Activated CD4-positive, alpha-beta T cell treated with anti-CD3 and anti-CD28 coated beads for 36 hours (primary cell): Measurements from ENCODE around the gene ANKRD29. TPM values are rescaled to one million over a fixed set of nuclear protein-coding genes. Genes with fewer than 3 reads are reported as not detected.

Experiments
- ATAC-seq: fragments of 200-7000 bp; cut with Tn5 transposase; one replicate; pipeline ENCODE4 v1.10.0; 2021; ENCODE audit warnings: mild to moderate bottlenecking, moderate library complexity
- CTCF ChIA-PET: fragments of 350-600 bp; sonication (Branson Sonifier 250); formaldehyde crosslinking; loops from one replicate; lab custom pipeline; 2021; ENCODE audit warnings: antibody characterized with exemption; lab: Charles Lee
- POLR2A ChIA-PET: fragments of 350-600 bp; sonication (Branson Sonifier 250); formaldehyde crosslinking; loops from one replicate; lab custom pipeline; 2021; ENCODE audit warnings: antibody characterized with exemption, inconsistent platforms; lab: Charles Lee
- DNase-seq: peaks from one replicate; pipeline ENCODE4 v3.0.0-alpha.2; 2020
- H3K27ac Mint-ChIP-seq: one replicate; pipeline ENCODE4 v1.8.0; 2021; ENCODE audit warnings: mixed read lengths
- H3K27me3 Mint-ChIP-seq: one replicate; pipeline ENCODE4 v1.8.0; 2021; ENCODE audit warnings: mixed read lengths
- H3K36me3 Mint-ChIP-seq: one replicate; pipeline ENCODE4 v1.8.0; 2021; ENCODE audit warnings: low read depth, mixed read lengths
- H3K4me1 Mint-ChIP-seq: one replicate; pipeline ENCODE4 v1.8.0; 2021; ENCODE audit warnings: mixed read lengths
- H3K4me3 Mint-ChIP-seq: one replicate; pipeline ENCODE4 v1.8.0; 2021; ENCODE audit warnings: mild to moderate bottlenecking, moderate library complexity, mixed read lengths
- H3K9me3 Mint-ChIP-seq: one replicate; pipeline ENCODE4 v1.8.0; 2021; ENCODE audit warnings: low read depth, mixed read lengths
- intact Hi-C, 2 experiments: fragments of 100-400 bp; cut with DNase I in 1 of 2; cut with micrococcal nuclease in 1 of 2; formaldehyde crosslinking; loops; one replicate each; pipeline versions ENCODE4 v1.14.2 to v1.15.1; 2022 to 2024; cut with DNase I, micrococcal nuclease
- total RNA-seq, 2 experiments: library from RNA; stranded (reverse); gene quantifications; one replicate each; pipeline ENCODE4 v1.2.3, GENCODE V29; 2021

Gene ANKRD29
- total RNA-seq, 2 experiments from 2014 or later, result 0.21 TPM

DNA sequence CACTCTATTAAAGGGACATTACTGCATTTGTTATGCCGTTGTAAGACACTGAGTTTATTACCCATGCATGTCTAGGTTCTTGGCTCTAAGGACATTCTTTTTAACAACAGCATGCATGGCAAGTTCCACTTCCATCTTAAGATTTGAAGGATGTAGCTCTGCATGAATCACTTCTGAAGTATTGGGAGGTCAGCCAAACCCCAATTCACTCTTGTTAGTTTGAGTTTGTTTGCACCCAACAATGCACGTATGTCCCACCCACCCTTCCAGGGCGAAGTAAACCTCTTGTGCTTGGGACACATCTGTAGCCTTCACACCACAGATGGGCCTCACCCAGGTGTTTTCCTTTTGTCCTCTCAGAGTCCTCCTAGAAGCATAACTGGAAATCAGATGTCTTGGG is 21.0 kb upstream of the ANKRD29 start:
- peaks cover under 1% of the 10 kb centered on the region for H3K4me1 Mint-ChIP-seq
- intact Hi-C loops, result no loop called here
- H3K27ac Mint-ChIP-seq, result no peak overlapping the region
- no peaks in the 10 kb centered on the region for H3K9me3 Mint-ChIP-seq
- ChIA-PET CTCF (interaction anchor here (0.8 kb wide), 1 partner anchor 11 kb away, joined by 3 read pairs; no protein-coding TSS in a partner anchor), POLR2A (no interaction called here)
- ATAC-seq (no peak), DNase-seq (no peak)
- peaks cover 44% of the 10 kb centered on the region for H3K27me3 Mint-ChIP-seq
- H3K36me3 Mint-ChIP-seq, result no peaks in the 10 kb centered on the region
- no peak overlapping the region for H3K4me3 Mint-ChIP-seq

- H3K9me3 Mint-ChIP-seq, result no peaks in the 10 kb centered on the region
- ATAC-seq (no peak), DNase-seq (no peak)
- no peak overlapping the region for H3K27ac Mint-ChIP-seq
- intact Hi-C loops, result no loop called here
- CTCF ChIA-PET, result no interaction called here
- peaks cover 43% of the 10 kb centered on the region for H3K27me3 Mint-ChIP-seq
- H3K36me3 Mint-ChIP-seq, result no peaks in the 10 kb centered on the region
- no peaks in the 10 kb centered on the region for H3K4me1 Mint-ChIP-seq
- no peak overlapping the region for H3K4me3 Mint-ChIP-seq
- POLR2A ChIA-PET, result no interaction called here
Measured at GRCh38 chr18:23683155-23683554, 20.4 kb upstream of the ANKRD29 start.

DNA sequence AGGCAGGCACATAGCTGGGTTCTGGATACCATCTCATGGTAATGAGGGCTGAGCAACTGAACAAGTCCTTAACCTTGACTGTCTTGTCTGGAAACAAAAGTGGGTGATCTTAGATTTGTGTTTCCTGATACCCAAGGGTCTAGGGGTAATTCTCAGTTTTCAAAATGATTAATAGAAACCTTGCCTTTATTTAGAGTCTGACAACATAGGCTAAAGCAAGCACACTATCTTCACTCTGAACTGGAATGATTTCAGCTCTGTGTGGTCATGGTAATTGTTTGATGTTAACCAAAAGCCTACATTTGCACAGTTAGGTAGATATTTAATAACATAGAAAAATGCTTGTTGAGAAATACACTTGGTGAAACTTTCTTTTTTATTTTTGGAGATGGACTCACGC is 19.8 kb upstream of the ANKRD29 start:
- no peaks in the 10 kb centered on the region for H3K9me3 Mint-ChIP-seq
- DNase-seq (no peak), ATAC-seq (no peak)
- no peak overlapping the region for H3K4me3 Mint-ChIP-seq
- ChIA-PET POLR2A (no interaction called here), CTCF (interaction anchor here (1.0 kb wide), 1 partner anchor 12 kb away, joined by 3 read pairs; no protein-coding TSS in a partner anchor)
- no peaks in the 10 kb centered on the region for H3K36me3 Mint-ChIP-seq
- H3K27me3 Mint-ChIP-seq, result peaks cover 37% of the 10 kb centered on the region
- intact Hi-C loops, result no loop called here
- no peak overlapping the region for H3K27ac Mint-ChIP-seq
- no peaks in the 10 kb centered on the region for H3K4me1 Mint-ChIP-seq

- ChIA-PET POLR2A (no interaction called here), CTCF (interaction anchor here (1.0 kb wide), 1 partner anchor 12 kb away, joined by 3 read pairs; no protein-coding TSS in a partner anchor)
- no peak overlapping the region for H3K4me3 Mint-ChIP-seq
- H3K27me3 Mint-ChIP-seq, result peaks cover 36% of the 10 kb centered on the region
- DNase-seq, result no peak
- intact Hi-C loops, result no loop called here
- H3K27ac Mint-ChIP-seq, result no peak overlapping the region
- ATAC-seq, result no peak
- no peaks in the 10 kb centered on the region for H3K36me3 Mint-ChIP-seq
- no peaks in the 10 kb centered on the region for H3K4me1 Mint-ChIP-seq
- no peaks in the 10 kb centered on the region for H3K9me3 Mint-ChIP-seq
Measured at GRCh38 chr18:23682045-23682444, 19.3 kb upstream of the ANKRD29 start.

GRCh38 chr18:23675896-23676295 is 13.2 kb upstream of the ANKRD29 start:
- Mint-ChIP-seq H3K27me3 (peaks cover 13% of the 10 kb centered on the region), H3K9me3 (no peaks in the 10 kb centered on the region), H3K4me3 (no peak overlapping the region), H3K36me3 (no peaks in the 10 kb centered on the region), H3K4me1 (peaks cover 14% of the 10 kb centered on the region), H3K27ac (no peak overlapping the region)
- ChIA-PET CTCF (no interaction called here), POLR2A (no interaction called here)
- no peak for ATAC-seq
- intact Hi-C loops, result loop anchor here in 1 of 2 experiments (2.0 kb wide), 1 partner anchor 173 kb away; the partner anchor contains the start of gene RMC1
- DNase-seq, result no peak

DNA sequence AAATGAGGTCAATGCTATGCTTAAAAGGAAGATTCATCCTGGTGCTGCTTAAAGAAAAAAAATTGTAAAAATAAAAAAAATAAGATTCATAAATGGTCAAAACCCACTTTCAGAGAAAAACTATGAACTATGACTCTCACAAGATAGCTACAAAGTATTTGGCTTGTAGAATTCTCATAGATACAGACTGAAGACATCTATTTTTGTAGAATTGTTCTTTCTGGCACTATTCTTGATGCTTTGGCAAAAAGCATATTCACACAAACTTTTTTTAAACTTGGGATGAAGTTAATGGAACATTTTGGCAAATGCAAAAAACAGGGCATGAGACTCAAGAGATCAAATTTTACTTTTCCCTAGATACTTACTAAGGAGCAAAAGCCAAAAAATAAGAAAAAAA is 12.5 kb upstream of the ANKRD29 start:
- ChIA-PET CTCF (no interaction called here), POLR2A (no interaction called here)
- no peaks in the 10 kb centered on the region for H3K36me3 Mint-ChIP-seq
- no peak overlapping the region for H3K4me3 Mint-ChIP-seq
- peaks cover 14% of the 10 kb centered on the region for H3K4me1 Mint-ChIP-seq
- intact Hi-C loops, result loop anchor here in 1 of 2 experiments (2.0 kb wide), 1 partner anchor 172 kb away; the partner anchor contains the start of gene RMC1
- no peak for DNase-seq
- no peak for ATAC-seq
- peaks cover 13% of the 10 kb centered on the region for H3K27me3 Mint-ChIP-seq
- no peak overlapping the region for H3K27ac Mint-ChIP-seq
- no peaks in the 10 kb centered on the region for H3K9me3 Mint-ChIP-seq

GRCh38 chr18:23673725-23674124 is 11.0 kb upstream of the ANKRD29 start:
- no peaks in the 10 kb centered on the region for H3K9me3 Mint-ChIP-seq
- POLR2A ChIA-PET, result no interaction called here
- peak overlapping the region; percentile 20 for H3K27ac Mint-ChIP-seq
- H3K4me1 Mint-ChIP-seq, result peaks cover 14% of the 10 kb centered on the region
- CTCF ChIA-PET, result interaction anchor here (0.5 to 1.7 kb wide), 2 partner anchors 11 to 29 kb away, joined by 4 to 5 read pairs; no protein-coding TSS in a partner anchor
- H3K36me3 Mint-ChIP-seq, result no peaks in the 10 kb centered on the region
- ATAC-seq (peak; percentile 97), DNase-seq (peak; percentile 20)
- H3K4me3 Mint-ChIP-seq, result no peak overlapping the region
- intact Hi-C loops, result loop anchor here in 1 of 2 experiments (2.0 kb wide), 1 partner anchor 171 kb away; the partner anchor contains the start of gene RMC1
- H3K27me3 Mint-ChIP-seq, result peaks cover 8% of the 10 kb centered on the region

DNA sequence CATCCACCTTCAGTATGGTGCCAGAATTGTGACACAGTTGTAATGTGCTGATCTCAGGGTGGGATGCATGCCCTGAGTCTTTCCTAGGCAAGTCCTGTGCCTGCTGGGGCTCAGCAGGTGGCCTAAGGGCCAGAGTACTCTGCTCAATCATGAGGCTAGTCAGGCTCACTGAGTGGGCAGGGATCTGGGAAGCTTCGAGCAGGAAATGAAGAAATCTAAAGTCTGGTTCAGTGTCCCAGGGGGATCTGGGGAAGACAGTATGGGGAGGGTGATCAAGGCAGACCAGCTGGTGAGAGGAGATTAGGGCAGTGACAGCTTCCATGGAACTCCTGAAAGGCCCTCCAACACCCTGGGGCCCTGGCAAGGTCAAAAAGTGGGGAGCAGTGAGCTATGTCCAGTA is 8.9 kb upstream of the ANKRD29 start:
- ATAC-seq, result no peak
- Mint-ChIP-seq H3K27me3 (peaks cover 4% of the 10 kb centered on the region), H3K27ac (no peak overlapping the region), H3K4me1 (peaks cover 14% of the 10 kb centered on the region), H3K9me3 (no peaks in the 10 kb centered on the region), H3K4me3 (no peak overlapping the region), H3K36me3 (no peaks in the 10 kb centered on the region)
- POLR2A ChIA-PET, result no interaction called here
- intact Hi-C loops, result no loop called here
- no peak for DNase-seq
- CTCF ChIA-PET, result interaction anchor here (0.7 kb wide), 1 partner anchor 486 kb away, joined by 3 read pairs; no protein-coding TSS in a partner anchor

DNA sequence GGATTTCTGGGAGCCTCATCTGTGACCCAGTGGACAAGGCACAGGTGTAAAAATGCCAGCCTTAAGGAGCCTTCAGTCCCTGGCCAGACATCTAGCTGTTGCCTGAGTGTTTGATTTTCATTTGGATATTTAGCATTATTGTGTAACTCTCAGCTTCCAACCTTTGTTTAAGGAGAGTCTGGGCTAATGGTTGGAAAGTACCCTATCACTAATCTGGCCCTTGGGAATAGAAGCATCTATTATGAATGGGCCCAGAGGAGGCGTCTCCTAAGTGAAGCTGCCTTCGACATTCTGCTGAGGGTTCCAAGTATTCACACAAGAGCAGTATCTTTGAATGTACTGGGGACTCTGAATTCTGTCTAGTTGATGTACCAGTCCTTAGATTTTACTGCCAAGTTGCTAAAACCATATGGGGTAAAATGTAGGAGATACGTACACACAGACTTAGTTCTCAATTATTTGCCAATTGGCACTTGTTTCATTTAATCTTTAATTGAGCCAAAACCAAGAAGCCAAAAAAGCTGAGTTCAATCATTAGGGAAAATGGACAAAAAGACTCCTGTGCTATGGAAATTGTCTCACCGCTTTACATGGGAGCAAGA is 7.2 kb upstream of the ANKRD29 start:
- no peaks in the 10 kb centered on the region for H3K9me3 Mint-ChIP-seq
- no peaks in the 10 kb centered on the region for H3K36me3 Mint-ChIP-seq
- ATAC-seq (no peak), DNase-seq (no peak)
- peaks cover 13% of the 10 kb centered on the region for H3K4me1 Mint-ChIP-seq
- no peak overlapping the region for H3K27ac Mint-ChIP-seq
- no peak overlapping the region for H3K4me3 Mint-ChIP-seq
- intact Hi-C loops, result no loop called here
- CTCF ChIA-PET, result interaction anchor here (0.8 to 1.2 kb wide), 3 partner anchors 12 to 245 kb away, joined by 3 to 4 read pairs (median 3); no protein-coding TSS in a partner anchor
- H3K27me3 Mint-ChIP-seq, result peaks cover 2% of the 10 kb centered on the region
- POLR2A ChIA-PET, result no interaction called here

DNA sequence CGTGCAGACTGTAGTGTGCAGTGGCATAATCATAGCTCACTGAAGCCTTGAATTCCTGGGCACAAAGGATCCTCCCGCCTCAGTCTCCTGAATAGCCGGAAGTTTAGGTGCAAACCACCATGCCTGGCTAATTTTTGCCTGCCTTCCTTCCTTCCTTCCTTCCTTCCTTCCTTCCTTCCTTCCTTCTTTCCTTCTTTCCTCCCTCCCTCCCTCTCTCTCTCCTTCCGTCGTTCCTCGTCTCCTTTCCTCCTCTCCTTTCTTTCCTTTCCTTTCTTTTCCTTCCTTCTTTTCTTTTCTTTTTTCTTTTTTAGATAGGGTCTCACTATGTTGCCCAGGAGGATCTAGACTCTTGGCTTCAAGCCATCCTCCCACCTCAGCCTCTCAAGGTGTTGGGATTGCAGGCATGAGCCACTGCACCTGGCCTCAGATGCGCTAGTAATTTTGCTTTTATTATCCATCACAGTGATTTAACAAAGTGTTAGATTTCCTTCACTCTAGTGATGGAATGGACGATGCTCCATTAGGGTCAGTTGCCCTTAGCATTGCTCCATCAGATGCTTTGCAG is 6.6 kb upstream of the ANKRD29 start:
- H3K27ac Mint-ChIP-seq, result no peak overlapping the region
- no peaks in the 10 kb centered on the region for H3K9me3 Mint-ChIP-seq
- intact Hi-C loops, result no loop called here
- DNase-seq (no peak), ATAC-seq (no peak)
- H3K4me3 Mint-ChIP-seq, result no peak overlapping the region
- CTCF ChIA-PET, result interaction anchor here (1.0 to 1.2 kb wide), 2 partner anchors 15 to 47 kb away, joined by 3 to 4 read pairs; no protein-coding TSS in a partner anchor
- H3K36me3 Mint-ChIP-seq, result no peaks in the 10 kb centered on the region
- POLR2A ChIA-PET, result no interaction called here
- H3K27me3 Mint-ChIP-seq, result peaks cover 2% of the 10 kb centered on the region
- H3K4me1 Mint-ChIP-seq, result peaks cover 11% of the 10 kb centered on the region

GRCh38 chr18:23668731-23669130 is 6.0 kb upstream of the ANKRD29 start:
- Mint-ChIP-seq H3K4me3 (no peak overlapping the region), H3K4me1 (peaks cover 7% of the 10 kb centered on the region), H3K27ac (no peak overlapping the region), H3K27me3 (peaks cover 2% of the 10 kb centered on the region), H3K36me3 (no peaks in the 10 kb centered on the region), H3K9me3 (no peaks in the 10 kb centered on the region)
- ChIA-PET POLR2A (no interaction called here), CTCF (interaction anchor here (1.0 kb wide), 1 partner anchor 46 kb away, joined by 3 read pairs; no protein-coding TSS in a partner anchor)
- ATAC-seq (no peak), DNase-seq (no peak)
- intact Hi-C loops, result no loop called here

- DNase-seq, result no peak
- Mint-ChIP-seq H3K27me3 (peaks cover 5% of the 10 kb centered on the region), H3K9me3 (no peaks in the 10 kb centered on the region), H3K27ac (no peak overlapping the region), H3K4me3 (no peak overlapping the region), H3K36me3 (no peaks in the 10 kb centered on the region), H3K4me1 (peaks cover 10% of the 10 kb centered on the region)
- intact Hi-C loops, result no loop called here
- ChIA-PET CTCF (interaction anchor here (2.4 kb wide), 1 partner anchor 35 kb away, joined by 8 read pairs; no protein-coding TSS in a partner anchor), POLR2A (no interaction called here)
- no peak for ATAC-seq
Measured at GRCh38 chr18:23667114-23667513, 4.4 kb upstream of the ANKRD29 start.
